HG03039 (cell line): ENCODE data around the gene FAM174C.

Experiments used
- ATAC-seq: cut with Tn5 transposase; IDR thresholded peaks from one replicate; pipeline ENCODE4 v1.9.1; 2021; ENCODE audit warnings: mild to moderate bottlenecking, moderate library complexity; ENCODE audit not compliant: unreplicated experiment

Gene FAM174C

GRCh38 chr19:1249990-1250436 is 25.3 kb upstream of the FAM174C start:
- no peak for ATAC-seq

DNA sequence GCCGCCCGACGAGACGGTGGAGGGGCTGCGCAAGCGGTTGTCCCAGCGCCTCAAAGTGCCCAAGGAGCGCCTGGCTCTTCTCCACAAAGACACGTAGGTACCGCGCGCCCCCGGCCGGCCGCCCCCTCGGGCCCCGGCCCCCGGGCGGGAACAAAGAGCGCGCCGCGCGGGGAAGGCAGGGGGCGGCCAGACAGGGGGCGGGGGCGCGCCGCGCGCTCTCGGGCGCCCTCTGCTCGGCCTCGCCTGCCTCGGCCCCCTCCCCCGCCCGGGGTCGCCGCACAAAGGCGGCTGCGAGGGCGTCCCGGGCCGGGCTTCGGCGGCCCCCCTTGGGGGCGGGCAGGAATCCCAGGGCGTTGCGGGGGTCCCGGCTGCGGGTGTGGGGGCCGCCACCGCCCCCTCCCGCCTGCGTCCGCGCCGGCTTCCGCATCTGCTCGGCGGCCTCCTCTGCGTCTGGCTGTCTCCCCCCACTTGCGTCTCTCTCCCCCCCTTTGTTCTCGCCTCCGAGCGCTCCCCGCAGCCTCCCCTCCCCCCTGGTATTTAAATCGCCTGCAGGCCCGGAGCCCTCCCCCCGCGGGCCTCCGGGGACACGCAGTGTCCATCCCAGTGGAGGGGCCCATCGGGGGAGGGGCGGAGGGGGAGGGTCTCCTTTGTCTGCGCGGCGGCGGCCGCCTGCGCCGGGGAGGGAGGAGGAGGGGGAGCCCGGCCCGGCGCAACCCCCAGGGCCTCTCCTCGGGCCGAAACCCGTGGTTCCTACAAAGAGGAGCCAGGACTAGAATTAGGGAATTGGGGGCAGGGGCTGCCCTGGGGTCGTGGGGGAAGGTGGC is 24.7 kb upstream of the FAM174C start:
- no peak for ATAC-seq

DNA sequence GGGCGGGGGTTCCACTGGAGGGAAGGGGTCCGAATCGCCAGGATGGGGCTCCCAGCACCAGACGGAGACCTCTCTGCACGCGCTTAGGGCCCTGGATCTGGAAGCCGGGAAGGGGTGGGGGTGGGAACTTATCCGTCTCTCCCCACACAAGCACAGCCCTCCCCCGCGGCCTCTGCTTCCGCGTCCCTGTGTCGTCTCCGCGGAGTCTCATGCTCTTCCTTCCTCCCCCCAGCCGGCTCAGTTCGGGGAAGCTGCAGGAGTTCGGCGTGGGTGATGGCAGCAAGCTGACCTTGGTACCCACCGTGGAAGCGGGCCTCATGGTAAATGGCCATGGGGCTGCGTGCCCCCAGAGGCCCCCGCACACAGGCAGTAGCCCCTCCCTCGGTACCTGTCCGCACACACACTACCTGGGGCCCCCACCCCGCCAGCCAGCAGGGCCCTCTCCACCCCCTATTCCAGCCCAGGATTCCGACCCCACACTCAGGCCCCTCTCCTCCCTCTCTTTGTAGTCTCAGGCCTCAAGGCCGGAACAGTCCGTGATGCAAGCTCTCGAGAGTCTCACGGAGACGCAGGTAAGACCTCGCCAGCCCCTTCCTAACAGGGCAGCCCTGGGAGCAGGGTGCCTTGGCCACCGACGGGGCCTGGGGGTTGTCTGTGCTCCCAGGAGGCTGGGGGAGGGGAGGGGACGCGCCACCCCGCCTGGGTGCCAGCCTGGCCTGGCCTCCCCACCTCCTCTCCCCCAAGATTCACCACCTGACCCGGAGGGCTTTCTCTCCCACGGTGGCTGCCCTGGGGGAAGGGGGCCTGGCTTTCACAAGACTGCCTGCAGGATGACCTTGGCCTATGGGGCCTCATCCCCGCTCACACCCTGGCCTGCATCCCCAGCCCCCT is 23.8 kb upstream of the FAM174C start:
- no peak for ATAC-seq

GRCh38 chr19:1252221-1252820 is 23.0 kb upstream of the FAM174C start:
- no peak for ATAC-seq

GRCh38 chr19:1252821-1253513 is 22.4 kb upstream of the FAM174C start:
- no peak for ATAC-seq

DNA sequence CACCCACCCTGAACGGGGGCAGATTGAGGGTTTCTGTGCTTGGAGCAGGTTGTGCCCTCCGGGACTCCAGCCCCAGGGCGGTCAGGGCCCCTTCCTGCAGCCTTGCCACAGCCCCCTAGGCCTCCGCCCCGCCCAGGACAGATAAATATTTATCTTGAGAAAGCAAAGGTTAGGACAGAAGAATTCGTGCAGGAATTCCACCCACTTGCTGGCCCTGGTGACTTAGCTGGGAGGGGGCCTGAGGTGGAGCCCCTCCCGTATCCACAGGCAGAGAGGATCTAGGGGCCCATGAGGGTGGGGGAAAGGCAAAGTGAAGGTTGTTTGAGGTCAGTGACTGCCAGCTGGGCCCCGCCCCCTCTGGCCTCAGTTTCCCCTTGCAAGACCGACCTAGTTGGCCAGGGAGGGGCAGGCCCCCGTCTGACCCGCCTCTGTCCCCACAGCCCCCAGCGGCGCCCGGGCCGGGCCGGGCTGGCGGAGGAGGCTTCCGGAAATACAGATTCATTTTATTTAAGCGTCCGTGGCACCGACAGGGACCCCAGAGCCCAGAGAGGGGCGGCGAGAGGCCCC is 21.7 kb upstream of the FAM174C start:
- ATAC-seq, result no peak

DNA sequence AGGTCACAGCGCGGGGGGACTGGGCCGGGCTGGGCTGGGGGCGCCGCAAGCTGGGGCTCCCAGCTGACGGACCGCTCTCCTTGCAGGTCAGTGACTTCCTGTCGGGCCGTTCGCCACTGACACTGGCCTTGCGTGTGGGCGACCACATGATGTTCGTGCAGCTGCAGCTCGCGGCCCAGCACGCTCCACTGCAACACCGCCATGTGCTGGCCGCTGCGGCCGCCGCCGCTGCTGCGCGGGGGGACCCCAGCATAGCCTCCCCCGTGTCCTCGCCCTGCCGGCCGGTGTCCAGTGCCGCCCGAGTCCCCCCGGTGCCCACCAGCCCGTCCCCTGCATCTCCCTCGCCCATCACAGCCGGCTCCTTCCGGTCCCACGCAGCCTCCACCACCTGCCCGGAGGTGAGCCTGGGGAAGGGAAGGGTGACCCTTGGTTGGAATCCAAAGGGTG is 21.2 kb upstream of the FAM174C start:
- ATAC-seq, result no peak

- ATAC-seq, result no peak
These were observed 20.7 kb upstream of the FAM174C start for GRCh38 chr19:1254530-1255185.

DNA sequence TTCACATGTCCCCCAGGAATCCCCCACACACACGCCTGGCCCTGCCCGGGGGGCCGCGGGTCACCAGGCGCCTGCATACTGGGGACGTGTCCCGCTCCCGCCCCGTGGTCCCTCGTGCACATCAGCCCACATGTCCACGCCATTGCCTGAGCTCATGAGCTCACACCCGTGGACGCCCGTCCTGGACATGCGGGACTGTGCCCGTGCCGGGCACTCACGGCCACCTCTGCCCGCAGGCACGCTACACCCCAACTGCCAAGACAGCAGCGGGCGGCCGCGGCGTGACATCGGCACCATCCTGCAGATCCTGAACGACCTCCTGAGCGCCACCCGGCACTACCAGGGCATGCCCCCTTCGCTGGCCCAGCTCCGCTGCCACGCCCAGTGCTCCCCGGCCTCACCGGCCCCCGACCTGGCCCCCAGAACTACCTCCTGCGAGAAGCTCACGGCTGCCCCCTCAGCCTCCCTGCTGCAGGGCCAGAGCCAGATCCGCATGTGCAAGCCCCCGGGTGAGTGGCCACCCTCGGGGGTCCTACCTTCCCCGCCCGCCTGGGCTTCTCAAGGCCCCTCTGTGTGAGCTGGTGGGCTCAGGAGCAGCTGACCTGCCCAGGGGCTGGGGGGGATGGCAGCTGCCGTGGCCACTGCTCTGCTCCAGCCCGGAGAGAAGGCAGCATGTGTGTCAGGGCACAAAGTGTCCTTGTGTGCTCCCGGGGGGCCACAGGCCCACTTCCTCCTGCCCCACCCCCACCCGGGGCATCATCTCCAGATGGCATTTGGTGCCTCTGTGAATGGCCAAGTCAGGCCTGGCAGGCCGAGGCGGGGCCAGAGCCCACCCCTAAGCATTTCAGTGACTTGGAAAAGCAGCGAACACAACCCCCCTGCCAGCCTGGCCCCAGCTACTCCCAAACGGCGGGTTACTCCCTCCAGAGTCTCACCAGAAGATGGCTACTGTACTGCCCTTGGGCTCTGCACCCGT is 19.9 kb upstream of the FAM174C start:
- no peak for ATAC-seq

DNA sequence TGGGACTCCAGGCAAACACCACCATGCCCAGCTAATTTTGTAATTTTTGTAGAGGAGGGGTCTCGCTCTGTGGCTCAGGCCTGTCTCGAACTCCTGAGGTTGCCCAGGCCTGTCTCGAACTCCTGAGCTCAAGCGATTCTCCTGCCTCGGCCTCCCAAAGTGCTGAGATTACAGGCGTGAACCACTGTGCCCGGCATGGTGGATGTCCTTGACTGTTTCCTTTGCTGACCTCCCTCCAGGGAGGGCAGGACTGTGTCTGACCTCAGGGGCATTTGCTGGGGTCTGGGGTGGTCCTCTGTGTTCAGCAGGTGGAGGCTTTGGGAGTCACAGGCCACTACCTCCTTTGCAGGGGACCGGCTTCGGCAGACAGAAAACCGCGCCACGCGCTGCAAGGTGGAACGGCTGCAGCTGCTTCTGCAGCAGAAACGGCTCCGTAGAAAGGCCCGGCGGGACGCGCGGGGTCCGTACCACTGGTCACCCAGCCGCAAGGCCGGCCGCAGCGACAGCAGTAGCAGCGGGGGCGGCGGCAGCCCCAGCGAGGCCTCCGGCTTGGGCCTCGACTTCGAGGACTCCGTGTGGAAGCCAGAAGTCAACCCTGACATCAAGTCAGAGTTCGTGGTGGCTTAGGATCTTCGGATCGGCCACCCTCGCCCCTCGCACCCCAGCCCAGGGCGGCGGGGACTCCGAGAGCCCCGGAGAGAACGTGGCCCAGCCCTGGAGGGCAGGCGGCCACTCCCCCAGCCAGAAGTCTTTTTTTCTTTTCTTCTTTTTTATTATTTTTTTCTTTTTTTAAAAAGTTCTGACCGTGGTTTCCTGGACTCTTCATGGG is 18.5 kb upstream of the FAM174C start:
- ATAC-seq, result no peak

GRCh38 chr19:1257475-1258162 is 17.7 kb upstream of the FAM174C start:
- no peak for ATAC-seq

DNA sequence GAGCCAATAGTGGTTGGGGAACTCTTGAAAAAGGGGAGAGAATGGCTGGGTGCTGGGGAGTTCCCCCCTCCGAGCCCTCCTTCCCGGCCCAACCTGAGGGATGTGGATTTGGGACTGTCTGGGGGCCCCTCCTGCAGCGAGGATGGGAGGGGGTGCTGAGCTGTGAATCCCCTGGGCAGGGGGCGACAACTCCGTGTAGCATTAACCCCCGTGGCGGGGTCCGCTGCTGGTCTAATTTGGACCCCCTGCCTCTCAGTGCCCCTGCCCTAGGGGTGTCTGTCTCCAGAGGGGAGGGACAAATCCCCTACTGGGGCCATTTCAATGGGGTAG is 17.2 kb upstream of the FAM174C start:
- no peak for ATAC-seq

DNA sequence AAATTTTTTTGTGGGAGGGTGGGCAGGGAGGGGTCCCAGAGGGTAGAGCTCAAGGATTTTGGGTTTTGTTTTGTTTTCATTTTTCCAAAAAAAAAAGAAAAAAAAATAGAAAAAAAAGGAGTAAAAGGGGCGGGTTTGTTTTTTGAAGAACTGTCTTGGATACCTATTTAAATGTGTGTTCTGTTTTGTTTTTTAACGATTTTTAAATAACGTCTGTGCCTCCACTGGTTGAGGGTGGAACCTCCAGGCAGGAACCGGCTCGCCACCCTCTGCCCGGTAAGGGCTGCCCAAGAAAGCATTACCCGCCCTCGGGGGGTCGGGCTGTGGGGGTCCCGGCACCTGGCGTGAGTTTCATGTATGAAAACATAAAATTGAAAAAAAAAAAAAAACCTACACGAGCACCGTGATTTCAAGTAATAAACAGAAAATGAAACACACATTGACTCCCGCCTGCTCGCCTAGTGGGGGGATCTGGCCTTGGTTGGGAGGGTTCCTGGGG is 16.6 kb upstream of the FAM174C start:
- ATAC-seq, result no peak

- no peak for ATAC-seq
These were observed 16.0 kb upstream of the FAM174C start for GRCh38 chr19:1259206-1259875.

DNA sequence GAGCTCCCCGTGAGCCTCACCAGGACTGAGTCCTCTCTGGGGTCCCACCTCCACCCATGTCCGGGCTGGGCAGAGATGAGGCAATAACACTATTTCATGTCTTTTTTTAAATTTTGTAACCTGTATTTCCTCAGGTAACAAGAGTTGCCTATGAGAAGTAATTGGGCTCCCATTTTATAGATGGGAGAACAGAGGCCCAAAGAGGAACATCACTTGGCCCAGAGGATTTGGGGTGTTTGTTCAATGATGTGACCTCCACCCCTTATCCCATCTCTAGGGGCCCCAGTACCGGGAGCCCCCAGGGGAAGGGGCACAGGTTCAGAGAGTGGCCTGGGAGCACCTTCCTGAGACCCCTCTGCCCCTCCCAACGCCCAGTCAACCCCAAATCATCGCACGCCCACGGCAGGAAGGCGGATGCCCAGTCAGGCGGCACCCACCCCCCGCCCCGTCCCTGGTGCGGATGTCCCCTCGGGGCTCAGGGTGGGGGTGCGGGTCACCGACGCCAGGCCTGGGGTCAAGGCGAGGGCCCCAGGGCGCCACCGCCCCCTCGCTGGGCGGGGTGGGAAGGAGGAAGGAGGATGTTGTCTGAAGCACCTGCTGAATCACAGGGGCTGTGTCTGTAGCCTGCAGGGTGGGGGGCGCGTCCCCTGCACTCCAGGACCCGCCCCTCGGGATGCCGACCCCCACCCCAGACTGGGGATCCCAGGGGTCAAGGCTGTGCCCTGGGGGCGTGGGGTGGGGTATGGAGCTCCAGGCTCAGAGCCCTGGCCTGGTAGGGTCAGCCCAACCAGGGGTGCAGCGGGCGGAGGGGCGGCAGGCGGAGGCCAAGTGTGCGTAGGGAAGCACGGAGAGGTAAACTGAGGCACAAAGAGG is 15.2 kb upstream of the FAM174C start:
- ATAC-seq, result peak; percentile 0
